RWPE2 (cell line): ENCODE results near the gene RHBDL1.

Experiments used
- ATAC-seq: fragments of 200-7000 bp; cut with Tn5 transposase; 3 replicates; pipeline ENCODE4 v1.9.1; 2021; ENCODE audit warnings: low read depth
- DNase-seq: peaks from one replicate; pipeline ENCODE4 v3.0.0-alpha.2; 2020; ENCODE audit warnings: low spot score
- H3K27ac ChIP-seq: fragments of 450-650 bp; 2 replicates; pipeline ENCODE4 v1.5.1; 2017; ENCODE audit warnings: mild to moderate bottlenecking; ENCODE audit not compliant: poor library complexity, severe bottlenecking
- H3K27me3 ChIP-seq: fragments of 250-450 bp; sonication (Bioruptor Pico); 2 replicates; pipeline ENCODE4 v1.5.1; 2021; ENCODE audit warnings: mild to moderate bottlenecking, moderate library complexity; ENCODE audit not compliant: insufficient read depth, poor library complexity, severe bottlenecking
- H3K36me3 ChIP-seq: fragments of 250-450 bp; sonication (Bioruptor Pico); 2 replicates; pipeline ENCODE4 v1.5.1; 2020; ENCODE audit warnings: low read depth, mild to moderate bottlenecking, moderate library complexity
- H3K4me1 ChIP-seq: fragments of 250-450 bp; sonication (Bioruptor Pico); 2 replicates; pipeline ENCODE4 v1.5.1; 2021; ENCODE audit warnings: mild to moderate bottlenecking, moderate library complexity; ENCODE audit not compliant: insufficient read depth, poor library complexity, severe bottlenecking
- H3K4me3 ChIP-seq: fragments of 250-450 bp; sonication (Bioruptor Pico); 2 replicates; pipeline ENCODE4 v1.5.1; 2021; ENCODE audit warnings: mild to moderate bottlenecking, moderate library complexity; ENCODE audit not compliant: severe bottlenecking
- H3K9me3 ChIP-seq: fragments of 250-450 bp; sonication (Bioruptor Pico); 2 replicates; pipeline ENCODE4 v1.5.1; 2021; ENCODE audit warnings: mild to moderate bottlenecking, moderate library complexity; ENCODE audit not compliant: severe bottlenecking
- CTCF ChIP-seq: fragments of 450-650 bp; IDR thresholded peaks from one replicate; pipeline ENCODE4 v1.5.1; 2017; ENCODE audit warnings: mild to moderate bottlenecking, moderate library complexity; ENCODE audit not compliant: poor library complexity, severe bottlenecking

Gene RHBDL1

GRCh38 chr16:634051-634670 lies 41.3 kb upstream of the RHBDL1 start:
- H3K9me3 ChIP-seq: no peaks in the 10 kb centered on the region
- ATAC-seq (no peak), DNase-seq (no peak)
- H3K4me1 ChIP-seq: peaks cover 4% of the 10 kb centered on the region
- no peaks in the 10 kb centered on the region for H3K27me3 ChIP-seq
- TF ChIP-seq CTCF: no peak
- no peak overlapping the region for H3K27ac ChIP-seq
- H3K4me3 ChIP-seq: no peak overlapping the region
- H3K36me3 ChIP-seq: no peaks in the 10 kb centered on the region

- DNase-seq: no peak
- Histone ChIP-seq H3K4me3 (peak overlapping the region; percentile 82), H3K4me1 (peaks cover 4% of the 10 kb centered on the region), H3K36me3 (no peaks in the 10 kb centered on the region), H3K27ac (no peak overlapping the region), H3K9me3 (no peaks in the 10 kb centered on the region), H3K27me3 (no peaks in the 10 kb centered on the region)
- no peak for ATAC-seq
- no peak for TF ChIP-seq CTCF
These were observed 40.5 kb upstream of the RHBDL1 start for GRCh38 chr16:634996-635395.

- no peaks in the 10 kb centered on the region for H3K27me3 ChIP-seq
- TF ChIP-seq CTCF: no peak
- DNase-seq (no peak), ATAC-seq (no peak; the same call in 2 of the 3 replicates)
- no peaks in the 10 kb centered on the region for H3K9me3 ChIP-seq
- peak overlapping the region; percentile 82 for H3K4me3 ChIP-seq
- no peaks in the 10 kb centered on the region for H3K36me3 ChIP-seq
- peaks cover 4% of the 10 kb centered on the region for H3K4me1 ChIP-seq
- H3K27ac ChIP-seq: peak overlapping the region; percentile 44
These were observed 39.8 kb upstream of the RHBDL1 start for GRCh38 chr16:635573-636205.

GRCh38 chr16:636206-637080 lies 39.0 kb upstream of the RHBDL1 start, which contains the start of gene METTL26:
Gene METTL26 (minus strand): TSS chr16:636305. CDS start chr16:636290, 15 bp downstream.
- TF ChIP-seq CTCF: peak; percentile 10
- no peaks in the 10 kb centered on the region for H3K27me3 ChIP-seq
- peak; percentile 97 for DNase-seq
- no peaks in the 10 kb centered on the region for H3K4me1 ChIP-seq
- H3K36me3 ChIP-seq: no peaks in the 10 kb centered on the region
- peak within 1 kb of the TSS; percentile 44 for H3K27ac ChIP-seq
- H3K9me3 ChIP-seq: no peaks in the 10 kb centered on the region
- H3K4me3 ChIP-seq: peak within 1 kb of the TSS; percentile 82
- ATAC-seq: peak; percentile 82
